Activated CD8-positive, alpha-beta memory T cell treated with anti-CD3 and anti-CD28 coated beads, Interleukin-2, amount 50 U/mL, for 24 hours (primary cell): ENCODE results near the gene TGFBI.

Experiments
- DNase-seq: peaks from one replicate; pipeline ENCODE4 v3.0.0-alpha.2; 2020; ENCODE audit errors: extremely low read depth

Gene TGFBI

GRCh38 chr5:136089791-136090190 is 61.0 kb downstream of the TGFBI start:
- no peak for DNase-seq

GRCh38 chr5:136090319-136090718 is 61.5 kb downstream of the TGFBI start:
- no peak for DNase-seq

- no peak for DNase-seq
These were observed 65.6 kb downstream of the TGFBI start for GRCh38 chr5:136094189-136094912.

DNA sequence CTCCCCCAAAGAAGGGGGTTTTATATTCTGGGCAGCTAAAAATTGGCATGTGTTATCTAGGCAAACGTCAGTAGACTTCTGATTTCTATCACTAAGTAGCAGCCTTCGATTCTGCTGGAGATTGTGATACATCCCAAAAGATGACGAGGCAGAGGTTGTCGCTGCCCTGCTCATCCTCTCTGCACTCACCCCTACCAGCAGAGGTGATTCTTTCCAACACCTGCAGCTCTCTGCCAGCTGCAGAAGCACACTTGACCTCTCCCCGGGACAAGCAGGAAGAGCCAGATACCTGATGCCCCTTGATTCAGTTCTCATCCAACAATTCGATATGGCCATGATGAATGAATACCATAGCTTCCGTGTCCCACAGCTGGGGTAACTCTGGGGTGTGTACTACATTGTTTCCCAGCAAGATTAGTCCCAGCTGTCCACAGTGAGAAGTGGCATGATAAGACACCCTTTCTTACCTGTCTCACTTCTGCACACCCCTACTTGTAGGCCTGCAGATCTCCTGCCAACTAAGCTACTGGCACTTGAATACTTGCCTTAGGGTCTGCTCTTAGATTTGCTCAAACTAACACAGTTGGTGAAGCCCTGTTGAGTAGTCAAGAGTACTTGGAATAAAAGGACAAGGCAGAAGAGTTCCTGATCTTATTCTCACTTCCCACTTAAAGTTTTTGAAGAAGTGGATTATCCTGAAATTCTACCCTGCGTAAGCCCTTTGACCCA is 66.3 kb downstream of the TGFBI start:
- DNase-seq = no peak

GRCh38 chr5:136098176-136098575 is 69.4 kb downstream of the TGFBI start:
- no peak for DNase-seq

DNA sequence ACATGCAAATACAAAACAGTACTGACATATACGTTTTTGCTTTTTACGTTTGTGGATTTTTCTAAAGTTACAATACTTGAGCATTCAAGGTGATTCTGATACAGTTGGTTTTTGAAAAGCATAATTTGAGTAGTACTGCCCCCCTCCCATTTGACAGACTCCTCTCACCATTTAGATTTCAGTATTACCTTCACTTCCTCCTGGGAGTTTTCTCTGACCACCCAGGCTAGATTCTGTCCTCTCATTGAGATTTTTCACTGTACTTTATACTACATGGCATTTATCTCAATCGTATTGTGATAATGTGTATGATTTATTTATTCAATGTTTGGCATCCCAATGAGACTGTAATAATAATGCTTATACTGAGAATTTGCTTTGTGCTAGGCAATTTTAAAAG is 71.1 kb downstream of the TGFBI start:
- DNase-seq = no peak

DNA sequence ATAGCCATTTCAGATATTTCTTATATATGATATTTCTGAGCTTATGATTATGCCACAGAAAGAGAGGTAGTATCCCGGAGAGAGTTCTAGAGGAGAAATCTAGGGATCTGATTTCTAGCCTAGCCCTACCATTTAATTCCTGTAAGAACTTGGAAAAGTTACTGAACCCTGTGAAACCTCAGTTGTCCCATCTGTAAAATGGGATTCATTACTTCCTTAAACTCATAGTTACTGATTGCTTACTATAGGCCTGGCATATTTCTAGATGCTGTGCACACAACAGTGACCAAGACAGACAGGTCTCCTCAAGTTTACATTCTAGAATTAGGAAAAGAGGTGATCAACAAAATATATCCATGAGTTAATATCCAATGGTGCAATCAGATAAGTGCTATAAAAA is 73.1 kb downstream of the TGFBI start:
- no peak for DNase-seq

- DNase-seq = no peak
These were observed 74.3 kb downstream of the TGFBI start for GRCh38 chr5:136103118-136103517.

DNA sequence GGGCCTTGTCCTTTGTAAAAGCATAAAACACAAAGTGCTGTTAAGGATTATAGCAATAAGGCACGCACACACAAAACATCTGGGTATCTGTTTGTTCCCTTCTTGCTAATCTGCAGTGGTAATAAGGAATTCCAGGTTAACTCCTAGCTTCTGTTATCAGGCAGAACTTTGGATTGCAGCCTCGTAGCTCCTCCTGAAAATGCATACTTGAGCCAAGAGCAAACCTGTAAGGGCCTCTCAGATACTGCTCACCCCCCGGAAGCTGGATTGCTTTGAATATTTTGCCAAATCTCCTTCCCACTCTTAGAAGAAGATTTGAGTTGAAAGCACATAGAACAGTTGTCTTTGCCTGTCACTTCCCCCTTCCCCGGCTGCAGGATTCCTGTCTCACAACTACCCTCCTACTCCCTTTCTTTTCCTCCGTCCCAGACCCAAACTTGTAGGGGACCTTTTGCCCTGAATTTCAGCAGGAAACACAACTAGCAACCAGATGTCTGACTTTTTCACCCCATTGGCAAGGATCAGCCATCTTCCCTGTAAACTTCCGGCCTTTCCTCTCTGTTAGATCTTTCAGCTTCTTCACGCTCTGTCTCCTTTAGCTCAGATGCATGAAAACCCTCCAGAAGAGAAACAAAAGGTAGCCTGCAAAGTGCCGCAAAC is 75.6 kb downstream of the TGFBI start:
- no peak for DNase-seq

DNA sequence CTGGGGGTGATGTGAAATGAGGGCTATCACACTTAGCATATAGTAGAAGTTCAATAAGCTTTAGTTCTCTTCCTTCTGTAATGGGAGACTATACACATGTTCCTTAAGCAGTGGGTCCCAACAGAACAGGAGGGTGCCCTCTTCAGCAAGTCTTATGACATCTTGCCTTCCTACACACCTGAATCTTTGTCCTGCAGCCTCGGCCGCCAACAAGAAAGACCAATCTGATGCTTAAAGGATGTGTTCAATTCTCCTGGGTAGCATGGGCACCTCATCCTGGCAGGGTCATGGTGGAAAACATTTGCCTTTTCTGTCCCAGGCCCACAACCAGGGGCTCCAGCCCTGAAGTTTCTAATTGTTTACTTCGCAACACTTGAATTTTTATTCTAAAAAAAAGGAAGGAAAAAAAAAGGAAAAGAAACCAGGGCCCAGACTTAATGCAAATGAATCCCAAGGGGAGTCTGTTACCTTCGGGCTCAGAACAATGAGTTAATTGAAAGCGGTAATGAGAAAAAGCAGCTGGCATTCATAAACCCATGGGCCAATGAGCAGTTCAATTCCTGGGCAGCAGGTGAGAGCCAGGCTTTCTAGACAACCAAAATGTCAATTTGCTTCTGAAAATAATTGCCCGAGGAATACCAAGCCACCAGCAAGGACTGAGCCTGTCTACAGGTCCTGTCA is 77.7 kb downstream of the TGFBI start:
- no peak for DNase-seq

- no peak for DNase-seq
These were observed 79.4 kb downstream of the TGFBI start for GRCh38 chr5:136108180-136108611.

DNA sequence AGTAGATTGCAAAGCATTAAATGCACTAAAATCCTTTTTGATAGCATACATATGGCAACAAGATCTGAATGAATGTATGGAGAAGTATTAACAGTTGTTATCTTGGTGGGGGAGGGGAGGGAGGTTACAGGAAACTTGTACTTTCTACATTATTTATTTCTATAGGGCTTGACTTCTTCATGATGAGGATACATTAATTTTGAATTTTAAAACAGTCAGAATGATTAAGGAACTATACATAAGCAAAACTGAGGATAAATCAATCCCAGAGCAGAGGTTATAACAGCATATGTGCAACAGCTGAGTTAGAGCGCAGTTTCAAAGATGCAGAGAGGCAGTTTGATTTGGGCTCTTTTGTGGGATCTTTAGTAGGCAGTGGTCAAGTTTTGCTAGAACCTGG is 80.0 kb downstream of the TGFBI start:
- no peak for DNase-seq

- DNase-seq = no peak
These were observed 80.8 kb downstream of the TGFBI start for GRCh38 chr5:136109453-136110135.
